Endodermal cell (in vitro differentiated cells): Measurements from ENCODE around the gene BCL11A. TPM values are rescaled to one million over a fixed set of nuclear protein-coding genes. Genes with fewer than 3 reads are reported as not detected.

Experiments used
- DNase-seq: peaks from one replicate; pipeline ENCODE4 v3.0.0-alpha.2; 2017
- H3K27ac ChIP-seq: 2 replicates; pipeline ENCODE4 v1.5.1; 2013; ENCODE audit warnings: mild to moderate bottlenecking, low read depth, low read length, moderate library complexity
- H3K27me3 ChIP-seq: 2 replicates; pipeline ENCODE4 v1.6.1; 2013; ENCODE audit warnings: mild to moderate bottlenecking, low read length, moderate library complexity; ENCODE audit not compliant: insufficient read depth, control insufficient read depth, poor library complexity, severe bottlenecking
- H3K36me3 ChIP-seq: 2 replicates; pipeline ENCODE4 v1.7.0; 2013; ENCODE audit warnings: mild to moderate bottlenecking, low read length, moderate library complexity; ENCODE audit not compliant: control insufficient read depth, insufficient read depth
- H3K4me1 ChIP-seq: one replicate; pipeline ENCODE4 v1.7.0; 2013; ENCODE audit warnings: low read length; ENCODE audit not compliant: control insufficient read depth, insufficient read depth
- H3K4me3 ChIP-seq: 2 replicates; pipeline ENCODE4 v1.5.1; 2013; ENCODE audit warnings: mild to moderate bottlenecking, low read length, moderate library complexity
- H3K9ac ChIP-seq: 2 replicates; pipeline ENCODE4 v1.6.1; 2013; ENCODE audit warnings: mild to moderate bottlenecking, low read length, moderate library complexity; ENCODE audit not compliant: poor library complexity, severe bottlenecking; ENCODE audit errors: extremely low read depth
- H3K9me3 ChIP-seq: 2 replicates; pipeline ENCODE4 v1.6.1; 2013; ENCODE audit warnings: mild to moderate bottlenecking, low read length, moderate library complexity; ENCODE audit not compliant: control insufficient read depth
- H3K27ac Mint-ChIP-seq: 2 replicates; pipeline ENCODE4 v1.8.0; 2020; ENCODE audit warnings: mixed read lengths
- H3K27me3 Mint-ChIP-seq: 2 replicates; pipeline ENCODE4 v1.8.0; 2021; ENCODE audit warnings: mild to moderate bottlenecking, mixed read lengths; ENCODE audit not compliant: insufficient read depth
- H3K36me3 Mint-ChIP-seq: 2 replicates; pipeline ENCODE4 v1.8.0; 2020; ENCODE audit warnings: low read depth, mixed read lengths
- H3K4me1 Mint-ChIP-seq: 2 replicates; pipeline ENCODE4 v1.8.0; 2020; ENCODE audit warnings: mixed read lengths
- H3K4me3 Mint-ChIP-seq: 2 replicates; pipeline ENCODE4 v1.8.0; 2020; ENCODE audit warnings: mild to moderate bottlenecking, moderate library complexity, mixed read lengths
- H3K9me3 Mint-ChIP-seq: 2 replicates; pipeline ENCODE4 v1.8.0; 2020; ENCODE audit warnings: mild to moderate bottlenecking, mixed read lengths
- CTCF ChIP-seq: fragments of 200-600 bp; sonication (generic); conservative IDR thresholded peaks from 2 replicates; pipeline ENCODE4 v1.5.0; 2021; ENCODE audit warnings: antibody characterized with exemption, mild to moderate bottlenecking
- WGBS, 2 experiments: methylation state at CpG; one replicate each; pipeline versions ENCODE4 v1.1.5 to v1.1.7; 2013; ENCODE audit warnings: missing lambda C conversion rate in 2 of 2, mixed read lengths in 1 of 2; ENCODE audit not compliant: insufficient coverage in 1 of 2, insufficient read length in 1 of 2; 5-methylcytosine and 5-hydroxymethylcytosine counted together
- total RNA-seq, 2 donors: library from RNA; stranded (reverse); fragmentation: NEBNext Ultra II Directional in 1 of 2; extraction: Animal tissue kit (Norgen Biotek cat#: 25700) in 1 of 2; gene quantifications; 2 replicates in 1 of 2; 3 replicates in 1 of 2; pipeline ENCODE4 v1.2.1, GENCODE V29; 2021

BCL11A gene
- total RNA-seq, 2 donors from 2014 or later = 14.7 to 16.3 TPM

- Histone ChIP-seq H3K36me3 (no peaks in the 10 kb centered on the region), H3K9ac (no peak overlapping the region), H3K27ac (no peak overlapping the region), H3K9me3 (no peaks in the 10 kb centered on the region), H3K4me3 (no peak overlapping the region), H3K4me1 (no peaks in the 10 kb centered on the region), H3K27me3 (no peaks in the 10 kb centered on the region)
- 94 to 100% methylated on average over 7 to 8 of the region's 8 CpGs for WGBS, 2 experiments
- no peak for TF ChIP-seq CTCF
- H3K4me3 Mint-ChIP-seq = no peak overlapping the region
- no peak for DNase-seq
- no peaks in the 10 kb centered on the region for H3K9me3 Mint-ChIP-seq
- peaks cover 1% of the 10 kb centered on the region for H3K36me3 Mint-ChIP-seq
- H3K27me3 Mint-ChIP-seq = peaks cover 3% of the 10 kb centered on the region
- peaks cover 13% of the 10 kb centered on the region for H3K4me1 Mint-ChIP-seq
- no peak overlapping the region for H3K27ac Mint-ChIP-seq
Measured at GRCh38 chr2:60498816-60499429, 54.5 kb downstream of the BCL11A start.

- no peaks in the 10 kb centered on the region for H3K9me3 ChIP-seq
- Mint-ChIP-seq H3K27me3 (peaks cover 3% of the 10 kb centered on the region), H3K27ac (no peak overlapping the region), H3K9me3 (no peaks in the 10 kb centered on the region), H3K4me3 (no peak overlapping the region), H3K36me3 (peaks cover 1% of the 10 kb centered on the region), H3K4me1 (peaks cover 13% of the 10 kb centered on the region)
- no peaks in the 10 kb centered on the region for H3K36me3 ChIP-seq
- H3K4me1 ChIP-seq = no peaks in the 10 kb centered on the region
- H3K27ac ChIP-seq = no peak overlapping the region
- DNase-seq = no peak
- WGBS, 2 experiments = 92 to 98% methylated on average over 7 to 8 of the region's 8 CpGs
- no peak overlapping the region for H3K9ac ChIP-seq
- H3K27me3 ChIP-seq = no peaks in the 10 kb centered on the region
- no peak for TF ChIP-seq CTCF
- no peak overlapping the region for H3K4me3 ChIP-seq
Measured at GRCh38 chr2:60498127-60498815, 55.2 kb downstream of the BCL11A start.

- no peaks in the 10 kb centered on the region for H3K9me3 ChIP-seq
- Mint-ChIP-seq H3K36me3 (peaks cover 1% of the 10 kb centered on the region), H3K9me3 (no peaks in the 10 kb centered on the region), H3K4me3 (no peak overlapping the region), H3K27me3 (peaks cover 5% of the 10 kb centered on the region), H3K27ac (no peak overlapping the region), H3K4me1 (peaks cover 13% of the 10 kb centered on the region)
- DNase-seq = no peak
- no peak overlapping the region for H3K4me3 ChIP-seq
- 100% methylated on average over 1 of the region's 2 CpGs; no CpG with 5 or more reads in 1 of the 2 experiments for WGBS, 2 experiments
- no peaks in the 10 kb centered on the region for H3K36me3 ChIP-seq
- no peaks in the 10 kb centered on the region for H3K4me1 ChIP-seq
- no peak overlapping the region for H3K27ac ChIP-seq
- TF ChIP-seq CTCF = no peak
- H3K27me3 ChIP-seq = no peaks in the 10 kb centered on the region
- no peak overlapping the region for H3K9ac ChIP-seq
Measured at GRCh38 chr2:60497500-60497899, 56.0 kb downstream of the BCL11A start.
